B cell (primary cell): ENCODE results near the gene UFSP2.

Experiments
- CTCF ChIP-seq: fragments of 200-600 bp; IDR thresholded peaks from one replicate; pipeline ENCODE4 v1.8.0; 2022; ENCODE audit warnings: antibody characterized with exemption, mild to moderate bottlenecking
- EZH2 ChIP-seq: IDR thresholded peaks from 2 replicates; pipeline ENCODE4 v1.6.1; 2012; ENCODE audit warnings: borderline replicate concordance, low read depth, mild to moderate bottlenecking, moderate library complexity, low read length; ENCODE audit not compliant: insufficient read depth, poor library complexity, severe bottlenecking

- TF ChIP-seq CTCF (no peak), EZH2 (no peak)
These were observed 3.9 kb upstream of the UFSP2 start for GRCh38 chr4:185429660-185430059.
